Ascending aorta (tissue), 2 donors: ENCODE results near the gene VMO1. TPM values are rescaled to one million over a fixed set of nuclear protein-coding genes. Genes with fewer than 3 reads are reported as not detected.

Experiments used
- DNase-seq, 2 donors: peaks; one replicate each; pipeline ENCODE4 v3.0.0-alpha.2; 2019; ENCODE audit warnings: low spot score in 2 of 2
- H3K27ac ChIP-seq, 2 donors: fragments of 200-600 bp; sonication (generic); one replicate each; pipeline ENCODE4 v1.5.1; 2016 to 2017; ENCODE audit warnings: mild to moderate bottlenecking in 1 of 2
- H3K27me3 ChIP-seq: fragments of 200-600 bp; sonication (generic); one replicate; pipeline ENCODE4 v1.5.1; 2017
- H3K36me3 ChIP-seq, 2 donors: fragments of 200-600 bp; sonication (generic); one replicate each; pipeline ENCODE4 v1.5.1; 2016
- H3K4me1 ChIP-seq, 2 donors: fragments of 200-600 bp; sonication (generic); one replicate each; pipeline ENCODE4 v1.5.1; 2016 to 2017; ENCODE audit warnings: mild to moderate bottlenecking in 1 of 2
- H3K4me3 ChIP-seq, 2 donors: fragments of 200-600 bp; sonication (generic); one replicate each; pipeline ENCODE4 v1.5.1; 2016 to 2017; ENCODE audit warnings: mild to moderate bottlenecking in 1 of 2
- H3K9me3 ChIP-seq, 2 donors: fragments of 200-600 bp; sonication (generic); one replicate each; pipeline ENCODE4 v1.5.1; 2016
- intact Hi-C: fragments of 100-400 bp; cut with DNase I; formaldehyde crosslinking; loops from one replicate; pipeline ENCODE4 v1.15.1; 2023
- total RNA-seq: library from RNA; depleted of rRNA; stranded (reverse); fragments of >200 nt; gene quantifications from one replicate; pipeline ENCODE4 v1.1.0, GENCODE V29; 2016
- TF ChIP-seq, protein P1 (sequence below), 3 experiments: fragments of 200-600 bp in 2 of 3; fragments of 450-650 bp in 1 of 3; sonication (generic) in 2 of 3; IDR thresholded peaks; one replicate each; pipeline ENCODE4 v1.5.1; 2016 to 2019; ENCODE audit warnings: antibody characterized with exemption in 3 of 3, mild to moderate bottlenecking in 1 of 3, moderate library complexity in 1 of 3

VMO1 gene
- total RNA-seq, 1 donor from 2014 or later = not detected

DNA sequence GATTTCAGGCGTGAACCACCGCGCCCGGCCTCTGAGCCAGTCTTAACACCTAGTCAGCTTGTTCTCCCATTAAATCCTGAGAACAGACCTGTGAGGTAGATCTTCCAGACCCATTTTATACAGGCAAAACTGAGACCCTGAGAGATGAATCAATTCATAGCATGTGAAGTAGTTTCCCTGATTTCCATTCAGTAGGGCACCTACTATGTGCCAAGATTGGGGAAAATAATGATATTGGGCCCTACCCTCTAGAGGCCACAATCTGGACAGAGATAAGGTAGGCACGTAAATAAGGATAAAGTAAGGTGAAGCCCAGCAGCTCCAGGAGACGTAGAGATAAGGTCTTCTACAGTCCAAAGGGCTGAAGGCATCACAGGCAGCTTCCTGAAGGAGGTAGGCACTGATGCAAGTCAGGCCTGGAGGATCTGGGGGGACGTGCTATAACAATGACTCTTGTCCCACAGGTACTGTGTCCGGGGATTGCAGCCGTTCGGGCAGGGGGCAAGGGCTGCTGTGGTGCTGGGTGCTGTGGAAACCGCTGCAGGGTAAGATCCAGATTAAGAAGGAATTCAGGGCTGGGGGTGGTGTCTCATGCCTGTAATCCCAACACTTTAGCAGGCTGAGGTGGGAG lies 5.7 kb downstream of the VMO1 start:
- TF ChIP-seq, protein P1, sequence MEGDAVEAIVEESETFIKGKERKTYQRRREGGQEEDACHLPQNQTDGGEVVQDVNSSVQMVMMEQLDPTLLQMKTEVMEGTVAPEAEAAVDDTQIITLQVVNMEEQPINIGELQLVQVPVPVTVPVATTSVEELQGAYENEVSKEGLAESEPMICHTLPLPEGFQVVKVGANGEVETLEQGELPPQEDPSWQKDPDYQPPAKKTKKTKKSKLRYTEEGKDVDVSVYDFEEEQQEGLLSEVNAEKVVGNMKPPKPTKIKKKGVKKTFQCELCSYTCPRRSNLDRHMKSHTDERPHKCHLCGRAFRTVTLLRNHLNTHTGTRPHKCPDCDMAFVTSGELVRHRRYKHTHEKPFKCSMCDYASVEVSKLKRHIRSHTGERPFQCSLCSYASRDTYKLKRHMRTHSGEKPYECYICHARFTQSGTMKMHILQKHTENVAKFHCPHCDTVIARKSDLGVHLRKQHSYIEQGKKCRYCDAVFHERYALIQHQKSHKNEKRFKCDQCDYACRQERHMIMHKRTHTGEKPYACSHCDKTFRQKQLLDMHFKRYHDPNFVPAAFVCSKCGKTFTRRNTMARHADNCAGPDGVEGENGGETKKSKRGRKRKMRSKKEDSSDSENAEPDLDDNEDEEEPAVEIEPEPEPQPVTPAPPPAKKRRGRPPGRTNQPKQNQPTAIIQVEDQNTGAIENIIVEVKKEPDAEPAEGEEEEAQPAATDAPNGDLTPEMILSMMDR (IDR thresholded peaks at IDR 0.05) = no peak
- Histone ChIP-seq H3K27me3 (no peaks in the 10 kb centered on the region), H3K4me3 (no peak overlapping the region), H3K36me3 (no peaks in the 10 kb centered on the region), H3K27ac (no peak overlapping the region), H3K4me1 (peaks cover 0 to 4% of the 10 kb centered on the region in 2 donors), H3K9me3 (no peaks in the 10 kb centered on the region)
- DNase-seq = no peak
- intact Hi-C loops = no loop called here

DNA sequence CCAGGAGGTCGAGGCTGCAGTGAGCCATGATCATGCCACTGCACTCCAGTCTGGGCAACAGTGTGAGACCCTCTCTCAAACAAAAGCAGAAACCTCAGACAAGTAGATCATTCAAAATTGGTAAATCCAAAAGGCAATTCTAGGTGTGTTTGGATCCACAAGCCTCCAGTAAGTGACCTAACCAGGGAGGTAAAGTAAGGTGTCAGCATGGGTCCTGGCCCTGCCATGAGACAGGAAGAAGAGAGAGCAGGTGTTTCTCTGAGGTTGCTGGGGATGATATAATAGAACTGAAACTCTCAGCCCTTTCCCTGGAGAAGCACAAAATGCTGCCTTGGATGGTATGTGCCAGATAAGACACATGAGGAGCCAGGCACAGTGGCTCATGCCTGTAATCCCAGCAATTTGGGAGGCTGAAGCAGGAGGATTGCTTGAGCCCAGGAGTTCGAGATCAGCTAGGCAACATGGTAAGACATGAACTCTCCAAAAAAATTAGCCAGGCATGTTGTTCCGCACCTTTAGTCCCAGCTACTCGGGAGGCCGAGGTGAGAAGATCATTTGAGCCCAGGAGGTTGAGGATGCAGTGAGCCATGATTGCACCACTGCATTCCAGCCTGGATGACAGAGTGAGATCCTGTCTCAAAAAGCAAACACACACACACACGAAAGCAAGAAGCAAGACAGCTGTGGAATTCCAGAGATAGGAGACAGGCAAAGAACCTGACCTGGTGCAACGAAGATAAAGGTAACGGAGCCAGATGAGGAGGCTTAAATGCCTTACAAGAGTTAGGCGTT lies 8.0 kb downstream of the VMO1 start:
- Histone ChIP-seq H3K36me3 (no peaks in the 10 kb centered on the region), H3K27ac (no peak overlapping the region), H3K9me3 (no peaks in the 10 kb centered on the region), H3K4me1 (no peaks in the 10 kb centered on the region), H3K4me3 (no peak overlapping the region), H3K27me3 (no peaks in the 10 kb centered on the region)
- intact Hi-C loops = no loop called here
- DNase-seq = no peak
- TF ChIP-seq, protein P1 (IDR thresholded peaks at IDR 0.05) = no peak

DNA sequence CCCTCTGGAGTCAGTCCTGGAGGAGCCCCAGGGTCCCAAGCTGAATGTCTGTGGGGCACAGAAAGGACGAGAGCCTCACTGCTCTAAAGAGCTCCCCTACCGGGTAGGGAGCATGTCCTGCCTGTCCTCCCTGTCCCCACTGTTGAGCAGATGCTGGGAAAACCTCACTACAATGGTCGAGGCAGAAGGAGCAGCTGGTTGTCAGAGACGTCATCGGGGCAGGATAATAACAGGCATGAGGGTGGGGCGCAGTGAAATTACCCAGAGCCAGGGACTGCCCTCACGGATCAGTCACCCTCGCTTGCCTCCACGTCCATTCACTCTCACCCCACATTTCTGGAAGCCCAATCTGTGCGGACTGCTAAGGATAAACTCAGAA lies 13.9 kb downstream of the VMO1 start:
- DNase-seq = no peak
- intact Hi-C loops = no loop called here
- Histone ChIP-seq H3K36me3 (no peaks in the 10 kb centered on the region), H3K4me3 (no peak overlapping the region), H3K27ac (no peak overlapping the region), H3K9me3 (no peaks in the 10 kb centered on the region), H3K27me3 (no peaks in the 10 kb centered on the region), H3K4me1 (no peaks in the 10 kb centered on the region)
- TF ChIP-seq, protein P1 (IDR thresholded peaks at IDR 0.05) = no peak

DNA sequence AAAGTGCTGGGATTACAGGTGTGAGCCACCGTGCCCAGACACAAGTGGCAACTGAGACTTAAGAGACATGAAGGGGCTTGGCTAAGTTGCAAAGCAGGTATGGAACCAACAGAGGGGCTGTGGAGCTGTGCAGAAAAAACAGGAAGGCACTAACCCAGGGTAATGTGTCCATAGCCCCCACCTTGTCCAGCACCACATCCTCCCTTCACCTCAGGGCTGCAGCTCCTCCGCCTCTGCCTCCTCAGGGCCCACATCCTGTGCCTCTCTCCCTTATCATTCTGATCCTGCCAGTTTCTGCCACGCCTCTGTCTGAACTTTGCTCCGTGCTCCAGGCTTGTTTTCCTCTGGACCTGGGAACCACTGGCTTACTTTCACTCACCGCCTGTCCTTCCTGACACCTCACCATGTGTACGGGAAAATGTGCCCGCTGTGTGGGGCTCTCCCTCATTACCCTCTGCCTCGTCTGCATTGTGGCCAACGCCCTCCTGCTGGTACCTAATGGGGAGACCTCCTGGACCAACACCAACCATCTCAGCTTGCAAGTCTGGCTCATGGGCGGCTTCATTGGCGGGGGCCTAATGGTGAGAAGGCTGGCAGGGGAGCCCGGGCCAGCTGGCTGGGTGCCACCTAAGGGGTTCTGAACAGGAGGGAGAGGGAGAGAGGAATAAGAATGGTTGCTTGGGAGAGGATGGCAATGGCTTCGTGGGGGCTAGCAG lies 14.5 kb downstream of the VMO1 start, which contains the start of gene TM4SF5:
Gene TM4SF5, plus strand, starts transcription at position 368 of the 716 bp plus-strand sequence. Its CDS starts 37 bp downstream, at position 405.
- intact Hi-C loops = no loop called here
- no peaks in the 10 kb centered on the region for H3K27me3 ChIP-seq
- H3K4me1 ChIP-seq = no peaks in the 10 kb centered on the region
- no peaks in the 10 kb centered on the region for H3K36me3 ChIP-seq
- no peak for DNase-seq
- H3K27ac ChIP-seq = no peak within 1 kb of the TSS
- no peaks in the 10 kb centered on the region for H3K9me3 ChIP-seq
- TF ChIP-seq, protein P1 (IDR thresholded peaks at IDR 0.05) = no peak
- no peak within 1 kb of the TSS for H3K4me3 ChIP-seq

DNA sequence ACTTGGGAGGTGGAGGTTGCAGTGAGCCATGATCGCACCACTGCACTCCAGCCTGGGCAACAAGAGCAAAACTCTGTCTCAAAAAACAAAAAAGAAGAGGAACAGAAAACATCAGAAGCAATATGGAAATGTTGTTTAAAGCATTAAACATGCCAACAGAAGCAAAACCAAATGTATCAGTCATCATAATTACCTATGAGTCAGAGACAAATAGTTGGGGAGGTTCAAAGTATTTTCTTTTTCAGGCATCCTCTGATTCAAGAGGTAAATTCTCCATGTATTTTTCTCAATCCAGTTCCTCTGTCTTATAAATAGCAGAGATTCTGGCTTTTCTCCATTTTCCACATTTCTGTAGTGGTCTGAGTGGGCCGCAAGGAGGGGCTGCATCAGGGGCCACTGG lies 16.5 kb downstream of the VMO1 start:
- Histone ChIP-seq H3K27ac (no peak overlapping the region), H3K36me3 (no peaks in the 10 kb centered on the region), H3K27me3 (no peaks in the 10 kb centered on the region), H3K9me3 (no peaks in the 10 kb centered on the region), H3K4me3 (no peak overlapping the region), H3K4me1 (no peaks in the 10 kb centered on the region)
- TF ChIP-seq, protein P1 (IDR thresholded peaks at IDR 0.05) = no peak
- intact Hi-C loops = no loop called here
- no peak for DNase-seq
